Keratinocyte (primary cell): ENCODE data around the gene SLC25A13. TPM values are rescaled to one million over a fixed set of nuclear protein-coding genes. Genes with fewer than 3 reads are reported as not detected.

Source experiments
- DNase-seq: peaks from one replicate; pipeline ENCODE4 v3.0.0-alpha.2; 2011; ENCODE audit warnings: low read depth, missing footprints, low spot score
- FAIRE-seq: peaks from 2 replicates; lab custom pipeline; 2011; peaks lifted over from hg19 to GRCh38; lab: Jason Lieb, UNC
- H2AFZ ChIP-seq: 2 replicates; pipeline ENCODE4 v1.6.0; 2012; ENCODE audit warnings: low read length, control low read depth, inconsistent platforms; ENCODE audit not compliant: control insufficient read depth
- H3K27ac ChIP-seq: 2 replicates; pipeline ENCODE4 v1.5.1; 2011; ENCODE audit warnings: low read length; ENCODE audit not compliant: control insufficient read depth, insufficient read depth
- H3K27me3 ChIP-seq: 3 replicates; pipeline ENCODE4 v1.6.0; 2011; ENCODE audit warnings: low read length; ENCODE audit not compliant: control insufficient read depth, insufficient read depth; ENCODE audit errors: extremely low read depth
- H3K36me3 ChIP-seq, 2 experiments: 2 replicates in 1 of 2; 3 replicates in 1 of 2; pipeline ENCODE4 v1.5.1; 2011; ENCODE audit warnings: low read length in 2 of 2, mild to moderate bottlenecking in 1 of 2; ENCODE audit not compliant: control insufficient read depth in 2 of 2, insufficient read depth in 2 of 2; ENCODE audit errors: extremely low read depth in 1 of 2
- H3K4me1 ChIP-seq: 3 replicates; pipeline ENCODE4 v1.5.1; 2011; ENCODE audit warnings: low read length; ENCODE audit not compliant: control insufficient read depth, insufficient read depth; ENCODE audit errors: extremely low read depth
- H3K4me2 ChIP-seq: 3 replicates; pipeline ENCODE4 v1.6.0; 2011; ENCODE audit warnings: low read depth, low read length; ENCODE audit not compliant: control insufficient read depth, insufficient read depth; ENCODE audit errors: extremely low read depth
- H3K4me3 ChIP-seq, 3 experiments: fragments of 200-600 bp in 1 of 3; sonication (generic) in 1 of 3; 2 replicates in 2 of 3; 3 replicates in 1 of 3; pipeline ENCODE4 v1.5.1; 2011 to 2016; ENCODE audit warnings: low read length in 3 of 3, mild to moderate bottlenecking in 3 of 3, control low read depth in 2 of 3, inconsistent platforms in 1 of 3, low read depth in 1 of 3, mixed read lengths in 1 of 3, mixed run types in 1 of 3, moderate library complexity in 1 of 3; ENCODE audit not compliant: control insufficient read depth in 2 of 3, insufficient read depth in 2 of 3; ENCODE audit errors: extremely low read depth in 1 of 3
- H3K79me2 ChIP-seq: 2 replicates; pipeline ENCODE4 v1.6.0; 2012; ENCODE audit warnings: low read length; ENCODE audit not compliant: control insufficient read depth, insufficient read depth
- H3K9ac ChIP-seq: 3 replicates; pipeline ENCODE4 v1.6.0; 2011; ENCODE audit warnings: low read length; ENCODE audit not compliant: control insufficient read depth, insufficient read depth; ENCODE audit errors: extremely low read depth
- H3K9me1 ChIP-seq: 3 replicates; pipeline ENCODE4 v1.6.0; 2011; ENCODE audit warnings: low read length; ENCODE audit not compliant: control insufficient read depth, insufficient read depth; ENCODE audit errors: extremely low read depth
- H3K9me3 ChIP-seq: 2 replicates; pipeline ENCODE4 v1.5.1; 2012; ENCODE audit warnings: low read depth, low read length; ENCODE audit not compliant: control insufficient read depth
- H4K20me1 ChIP-seq: 3 replicates; pipeline ENCODE4 v1.6.0; 2011; ENCODE audit warnings: low read length; ENCODE audit not compliant: control insufficient read depth, insufficient read depth; ENCODE audit errors: extremely low read depth
- EZH2 ChIP-seq: IDR thresholded peaks from one replicate; pipeline ENCODE4 v1.6.1; 2012; ENCODE audit warnings: inconsistent platforms, mild to moderate bottlenecking, low read length, moderate library complexity
- dilution Hi-C: fragments of 300-500 bp; cut with MboI; formaldehyde crosslinking; loops from one replicate; pipeline ENCODE4 v1.7.0; 2020; ENCODE audit warnings: low sequenced_read_pairs; ENCODE audit not compliant: extremely low pct_ligation_motif_present
- polyA plus RNA-seq, 5 experiments: library from polyadenylated mRNA; depleted of rRNA in 3 of 5; stranded (reverse) in 3 of 5; stranded (forward) in 1 of 5; unstranded in 1 of 5; fragments of >200 nt; gene quantifications; 1 replicate in 1 of 5; 2 replicates in 3 of 5; 3 replicates in 1 of 5; pipeline versions ENCODE4 v1.2.1 to v1.2.3, GENCODE V29; 2011 to 2012; ENCODE audit warnings: missing spikeins in 2 of 5, low read depth in 1 of 5, low replicate concordance in 1 of 5
- TF ChIP-seq, protein P1 (sequence below), 3 experiments: IDR thresholded peaks in 1 of 3; conservative IDR thresholded peaks in 1 of 3; optimal IDR thresholded peaks in 1 of 3; 2 replicates in 2 of 3; 3 replicates in 1 of 3; pipeline versions ENCODE3 to v1.5.1; 2011; ENCODE audit warnings: low read length in 3 of 3, mild to moderate bottlenecking in 3 of 3, moderate library complexity in 2 of 3, control low read depth in 1 of 3, inconsistent platforms in 1 of 3; ENCODE audit not compliant: insufficient read depth in 2 of 3; ENCODE audit errors: extremely low read depth in 1 of 3

SLC25A13 gene
- polyA plus RNA-seq, 1 donor (not counting 4 experiments of a cell fraction or from before 2014, with no cell fraction given): 29.4 TPM

DNA sequence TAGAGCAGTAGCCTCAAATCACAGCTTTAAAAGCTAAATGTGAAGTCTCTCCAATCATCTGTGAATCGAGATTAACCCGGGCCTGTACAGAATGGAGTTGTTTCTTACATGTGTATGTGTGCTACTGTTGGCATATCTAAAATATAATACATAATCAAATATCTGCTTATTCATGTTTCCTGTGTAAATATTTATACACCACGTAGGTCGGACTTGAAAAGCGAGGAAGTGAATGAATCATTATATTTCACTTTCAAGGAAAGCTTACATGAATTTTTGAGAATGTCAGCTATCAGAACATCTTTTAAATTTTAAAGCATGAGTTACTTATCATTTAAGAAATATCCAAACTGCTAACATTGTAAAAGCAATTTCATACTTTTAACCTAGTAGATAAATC, 233.3 kb downstream of the SLC25A13 start:
- peaks cover 15% of the 10 kb centered on the region for H3K4me1 ChIP-seq
- no peaks in the 10 kb centered on the region for H3K79me2 ChIP-seq
- FAIRE-seq (no peak), DNase-seq (no peak)
- no peaks in the 10 kb centered on the region for H4K20me1 ChIP-seq
- dilution Hi-C loops: no loop called here
- TF ChIP-seq, protein P1, sequence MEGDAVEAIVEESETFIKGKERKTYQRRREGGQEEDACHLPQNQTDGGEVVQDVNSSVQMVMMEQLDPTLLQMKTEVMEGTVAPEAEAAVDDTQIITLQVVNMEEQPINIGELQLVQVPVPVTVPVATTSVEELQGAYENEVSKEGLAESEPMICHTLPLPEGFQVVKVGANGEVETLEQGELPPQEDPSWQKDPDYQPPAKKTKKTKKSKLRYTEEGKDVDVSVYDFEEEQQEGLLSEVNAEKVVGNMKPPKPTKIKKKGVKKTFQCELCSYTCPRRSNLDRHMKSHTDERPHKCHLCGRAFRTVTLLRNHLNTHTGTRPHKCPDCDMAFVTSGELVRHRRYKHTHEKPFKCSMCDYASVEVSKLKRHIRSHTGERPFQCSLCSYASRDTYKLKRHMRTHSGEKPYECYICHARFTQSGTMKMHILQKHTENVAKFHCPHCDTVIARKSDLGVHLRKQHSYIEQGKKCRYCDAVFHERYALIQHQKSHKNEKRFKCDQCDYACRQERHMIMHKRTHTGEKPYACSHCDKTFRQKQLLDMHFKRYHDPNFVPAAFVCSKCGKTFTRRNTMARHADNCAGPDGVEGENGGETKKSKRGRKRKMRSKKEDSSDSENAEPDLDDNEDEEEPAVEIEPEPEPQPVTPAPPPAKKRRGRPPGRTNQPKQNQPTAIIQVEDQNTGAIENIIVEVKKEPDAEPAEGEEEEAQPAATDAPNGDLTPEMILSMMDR (optimal IDR thresholded peaks at IDR 0.05 in 1 of 3, IDR thresholded peaks at IDR 0.05 in 1 of 3, conservative IDR thresholded peaks at IDR 0.05 in 1 of 3; ENCODE audit: extremely low read depth in 1 of 3, insufficient read depth in 2 of 3, low read length in 3 of 3): no peak
- no peak for TF ChIP-seq EZH2
- no peak overlapping the region for H3K4me2 ChIP-seq
- no peaks in the 10 kb centered on the region for H3K27me3 ChIP-seq
- peak overlapping the region; percentile 35 for H2AFZ ChIP-seq
- no peaks in the 10 kb centered on the region for H3K9me3 ChIP-seq
- H3K9me1 ChIP-seq: no peaks in the 10 kb centered on the region
- no peak overlapping the region for H3K27ac ChIP-seq
- H3K36me3 ChIP-seq: no peaks in the 10 kb centered on the region
- no peak overlapping the region for H3K9ac ChIP-seq
- no peak overlapping the region for H3K4me3 ChIP-seq

DNA sequence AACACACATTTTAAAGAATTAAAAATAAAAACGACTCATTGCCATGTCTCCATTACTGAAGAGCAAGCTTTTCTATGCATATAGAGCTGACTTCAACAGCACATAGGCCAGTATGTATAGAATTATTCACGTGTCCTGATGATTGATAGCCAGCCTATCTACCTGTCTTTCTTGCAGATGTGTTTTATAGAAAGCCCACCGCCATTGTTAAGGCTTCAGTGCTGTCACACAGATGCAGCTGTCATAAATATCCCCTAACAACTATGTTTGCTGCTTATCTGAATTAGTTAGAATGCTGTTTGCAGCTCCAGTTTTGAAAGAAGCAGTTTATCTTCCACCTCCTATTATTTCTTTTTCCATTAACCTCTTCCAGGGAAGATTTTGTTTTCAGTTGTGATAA, 235.9 kb downstream of the SLC25A13 start:
- Histone ChIP-seq H3K9ac (no peak overlapping the region), H2AFZ (no peak overlapping the region), H3K9me1 (no peaks in the 10 kb centered on the region), H3K4me3 (no peak overlapping the region), H3K36me3 (no peaks in the 10 kb centered on the region), H3K79me2 (no peaks in the 10 kb centered on the region), H4K20me1 (no peaks in the 10 kb centered on the region), H3K27me3 (no peaks in the 10 kb centered on the region), H3K9me3 (no peaks in the 10 kb centered on the region), H3K4me1 (peaks cover 15% of the 10 kb centered on the region), H3K4me2 (no peak overlapping the region), H3K27ac (no peak overlapping the region)
- no peak for FAIRE-seq
- TF ChIP-seq EZH2: no peak
- TF ChIP-seq, protein P1 (optimal IDR thresholded peaks at IDR 0.05 in 1 of 3, IDR thresholded peaks at IDR 0.05 in 1 of 3, conservative IDR thresholded peaks at IDR 0.05 in 1 of 3; ENCODE audit: extremely low read depth in 1 of 3, insufficient read depth in 2 of 3, low read length in 3 of 3): no peak
- dilution Hi-C loops: no loop called here
- DNase-seq: no peak
